Mesenchymal stem cell (in vitro differentiated cells and primary cell): ENCODE results near the gene NFIX.
A peak's percentile ranks its signal among the peaks of the same experiment; 100 is the strongest.

ENCODE experiments used
- DNase-seq: peaks from one replicate; pipeline ENCODE4 v3.0.0-alpha.2; 2013
- H2AFZ ChIP-seq: one replicate; pipeline ENCODE4 v1.6.1; 2013; ENCODE audit warnings: low read depth, mild to moderate bottlenecking, control low read depth, inconsistent platforms, low read length, moderate library complexity
- H2AK5ac ChIP-seq: 2 replicates; pipeline ENCODE4 v1.6.1; 2013; ENCODE audit warnings: low read length, moderate library complexity, mild to moderate bottlenecking, inconsistent platforms; ENCODE audit not compliant: severe bottlenecking
- H2BK120ac ChIP-seq: one replicate; pipeline ENCODE4 v1.6.1; 2013; ENCODE audit warnings: low read depth, mild to moderate bottlenecking, inconsistent platforms, low read length, moderate library complexity
- H2BK12ac ChIP-seq, 2 experiments: one replicate each; pipeline ENCODE4 v1.6.1; 2013; ENCODE audit warnings: inconsistent platforms in 2 of 2, low read length in 2 of 2, mild to moderate bottlenecking in 2 of 2, moderate library complexity in 2 of 2, control low read depth in 1 of 2
- H2BK15ac ChIP-seq: one replicate; pipeline ENCODE4 v1.6.1; 2013; ENCODE audit warnings: mild to moderate bottlenecking, low read depth, inconsistent platforms; ENCODE audit not compliant: poor library complexity, severe bottlenecking
- H2BK5ac ChIP-seq: 2 replicates; pipeline ENCODE4 v1.6.1; 2013; ENCODE audit warnings: low read depth, mild to moderate bottlenecking, low read length, control low read depth, inconsistent platforms; ENCODE audit not compliant: poor library complexity, severe bottlenecking
- H3K14ac ChIP-seq, 2 experiments: one replicate each; pipeline ENCODE4 v1.6.1; 2013; ENCODE audit warnings: inconsistent platforms in 2 of 2, low read length in 2 of 2, control low read depth in 1 of 2, mild to moderate bottlenecking in 1 of 2, moderate library complexity in 1 of 2
- H3K18ac ChIP-seq, 2 experiments: one replicate each; pipeline ENCODE4 v1.6.1; 2013; ENCODE audit warnings: inconsistent platforms in 2 of 2, low read length in 2 of 2, control low read depth in 1 of 2, low read depth in 1 of 2, mild to moderate bottlenecking in 1 of 2
- H3K23ac ChIP-seq, 2 experiments: one replicate each; pipeline ENCODE4 v1.6.1; 2013; ENCODE audit warnings: inconsistent platforms in 2 of 2, low read length in 2 of 2, mild to moderate bottlenecking in 2 of 2, moderate library complexity in 2 of 2, control low read depth in 1 of 2
- H3K27ac ChIP-seq: 2 replicates; pipeline ENCODE4 v1.5.1; 2013; ENCODE audit warnings: mild to moderate bottlenecking, moderate library complexity, low read length, control low read depth, inconsistent platforms; ENCODE audit not compliant: poor library complexity, severe bottlenecking
- H3K27me3 ChIP-seq, 2 experiments: 2 replicates each; pipeline versions ENCODE4 v1.6.1 to v1.7.0; 2013; ENCODE audit warnings: low read length in 2 of 2, mild to moderate bottlenecking in 2 of 2, moderate library complexity in 2 of 2, control low read depth in 1 of 2, inconsistent platforms in 1 of 2; ENCODE audit not compliant: control insufficient read depth in 1 of 2, insufficient read depth in 1 of 2
- H3K36me3 ChIP-seq, 2 experiments: 2 replicates each; pipeline versions ENCODE4 v1.6.1 to v1.7.0; 2013; ENCODE audit warnings: low read length in 2 of 2, control low read depth in 1 of 2, inconsistent platforms in 1 of 2, low read depth in 1 of 2, mild to moderate bottlenecking in 1 of 2; ENCODE audit not compliant: insufficient read depth in 2 of 2, control insufficient read depth in 1 of 2
- H3K4ac ChIP-seq, 2 experiments: one replicate each; pipeline ENCODE4 v1.6.1; 2013; ENCODE audit warnings: inconsistent platforms in 2 of 2, low read length in 2 of 2, mild to moderate bottlenecking in 2 of 2, moderate library complexity in 2 of 2, control low read depth in 1 of 2, low read depth in 1 of 2
- H3K4me1 ChIP-seq: 2 replicates; pipeline ENCODE4 v1.6.1; 2013; ENCODE audit warnings: low read depth, low read length, control low read depth; ENCODE audit not compliant: control insufficient read depth, insufficient read depth
- H3K4me2 ChIP-seq: 2 replicates; pipeline ENCODE4 v1.6.1; 2013; ENCODE audit warnings: low read length, mild to moderate bottlenecking, inconsistent platforms; ENCODE audit not compliant: poor library complexity, severe bottlenecking
- H3K4me3 ChIP-seq, 2 experiments: 2 replicates each; pipeline versions ENCODE4 v1.5.1 to v1.7.0; 2013; ENCODE audit warnings: low read length in 2 of 2, mild to moderate bottlenecking in 2 of 2, control low read depth in 1 of 2, low read depth in 1 of 2; ENCODE audit not compliant: insufficient read depth in 1 of 2
- H3K79me1 ChIP-seq: replicated peaks from 2 replicates; pipeline ENCODE4 v1.6.1; 2013; ENCODE audit warnings: mild to moderate bottlenecking, control low read depth, low read length, inconsistent platforms; ENCODE audit not compliant: poor library complexity, severe bottlenecking
- H3K9ac ChIP-seq: 2 replicates; pipeline ENCODE4 v1.7.0; 2013; ENCODE audit warnings: mild to moderate bottlenecking, low read length, moderate library complexity
- H3K9me3 ChIP-seq: 2 replicates; pipeline ENCODE4 v1.7.0; 2013; ENCODE audit warnings: mild to moderate bottlenecking, low read length; ENCODE audit not compliant: control insufficient read depth
- H4K8ac ChIP-seq: one replicate; pipeline ENCODE4 v1.6.1; 2013; ENCODE audit warnings: inconsistent platforms, mild to moderate bottlenecking, low read length, moderate library complexity
- H4K91ac ChIP-seq: one replicate; pipeline ENCODE4 v1.6.1; 2013; ENCODE audit warnings: mild to moderate bottlenecking, low read length, inconsistent platforms
- WGBS: methylation state at CpG from one replicate; pipeline ENCODE4 v1.1.7; 2013; ENCODE audit warnings: mixed read lengths; 5-methylcytosine and 5-hydroxymethylcytosine counted together

NFIX gene

DNA sequence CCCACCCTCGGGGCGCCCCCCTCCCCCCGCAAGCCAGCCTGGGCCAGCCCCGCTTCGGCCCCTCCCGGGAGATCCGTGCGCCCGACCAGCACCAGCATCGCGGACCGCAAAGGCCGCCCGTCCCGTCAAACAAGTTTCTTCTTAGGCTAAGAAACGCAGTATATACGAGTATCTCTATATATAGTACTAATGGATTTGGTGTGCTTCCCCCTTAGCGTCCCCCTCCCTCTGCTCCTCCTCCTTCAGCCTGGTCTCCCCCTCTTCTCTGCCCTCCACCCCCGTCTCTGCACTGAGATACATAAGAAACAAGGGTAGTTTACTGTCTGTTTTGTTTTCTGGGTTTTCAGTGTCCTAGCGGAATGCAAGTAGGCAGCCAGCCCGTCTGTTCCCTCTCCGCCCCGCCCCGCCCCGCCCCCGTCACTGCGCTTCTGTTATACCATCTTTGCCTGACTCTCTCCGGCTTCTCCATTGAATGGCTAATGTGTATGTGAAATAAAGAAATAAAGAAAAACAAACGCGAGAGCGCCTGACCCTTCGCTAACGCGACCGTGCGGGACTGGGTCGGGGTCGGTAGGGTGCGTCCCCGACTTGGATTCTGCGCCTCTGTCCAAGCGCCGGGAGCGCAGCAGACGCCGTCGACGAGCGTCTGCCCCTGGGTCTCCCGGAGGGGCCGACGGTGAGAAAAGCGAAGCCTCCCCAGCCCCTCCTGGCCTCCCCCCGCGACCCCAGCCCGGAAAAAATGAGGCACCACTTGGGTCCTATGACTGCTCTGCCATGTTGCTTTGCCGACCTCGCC is 103.2 kb downstream of the NFIX start:
- peaks cover 46% of the 10 kb centered on the region for H3K4me1 ChIP-seq
- no peak overlapping the region for H3K18ac ChIP-seq
- no peak overlapping the region for H3K4me2 ChIP-seq
- H3K14ac ChIP-seq, result no peak overlapping the region
- no peak overlapping the region for H4K91ac ChIP-seq
- no peak overlapping the region for H2BK5ac ChIP-seq
- H2AFZ ChIP-seq, result no peak overlapping the region
- H3K4ac ChIP-seq, result no peak overlapping the region
- H3K27me3 ChIP-seq, result peaks cover 0 to 55% of the 10 kb centered on the region in 2 experiments
- no peak overlapping the region for H3K23ac ChIP-seq
- no peak overlapping the region for H4K8ac ChIP-seq
- peaks cover 5 to 21% of the 10 kb centered on the region in 2 experiments for H3K36me3 ChIP-seq
- 7% methylated on average over 27 of the region's 58 CpGs for WGBS
- no peaks in the 10 kb centered on the region for H3K9me3 ChIP-seq
- H2BK120ac ChIP-seq, result no peak overlapping the region
- H2AK5ac ChIP-seq, result no peak overlapping the region
- DNase-seq, result peak; percentile 55
- H2BK12ac ChIP-seq, result no peak overlapping the region
- H3K4me3 ChIP-seq, result no peak overlapping the region
- peaks cover 2% of the 10 kb centered on the region for H3K79me1 ChIP-seq
- no peak overlapping the region for H3K27ac ChIP-seq
- H3K9ac ChIP-seq, result peak overlapping the region; percentile 54
- no peak overlapping the region for H2BK15ac ChIP-seq

DNA sequence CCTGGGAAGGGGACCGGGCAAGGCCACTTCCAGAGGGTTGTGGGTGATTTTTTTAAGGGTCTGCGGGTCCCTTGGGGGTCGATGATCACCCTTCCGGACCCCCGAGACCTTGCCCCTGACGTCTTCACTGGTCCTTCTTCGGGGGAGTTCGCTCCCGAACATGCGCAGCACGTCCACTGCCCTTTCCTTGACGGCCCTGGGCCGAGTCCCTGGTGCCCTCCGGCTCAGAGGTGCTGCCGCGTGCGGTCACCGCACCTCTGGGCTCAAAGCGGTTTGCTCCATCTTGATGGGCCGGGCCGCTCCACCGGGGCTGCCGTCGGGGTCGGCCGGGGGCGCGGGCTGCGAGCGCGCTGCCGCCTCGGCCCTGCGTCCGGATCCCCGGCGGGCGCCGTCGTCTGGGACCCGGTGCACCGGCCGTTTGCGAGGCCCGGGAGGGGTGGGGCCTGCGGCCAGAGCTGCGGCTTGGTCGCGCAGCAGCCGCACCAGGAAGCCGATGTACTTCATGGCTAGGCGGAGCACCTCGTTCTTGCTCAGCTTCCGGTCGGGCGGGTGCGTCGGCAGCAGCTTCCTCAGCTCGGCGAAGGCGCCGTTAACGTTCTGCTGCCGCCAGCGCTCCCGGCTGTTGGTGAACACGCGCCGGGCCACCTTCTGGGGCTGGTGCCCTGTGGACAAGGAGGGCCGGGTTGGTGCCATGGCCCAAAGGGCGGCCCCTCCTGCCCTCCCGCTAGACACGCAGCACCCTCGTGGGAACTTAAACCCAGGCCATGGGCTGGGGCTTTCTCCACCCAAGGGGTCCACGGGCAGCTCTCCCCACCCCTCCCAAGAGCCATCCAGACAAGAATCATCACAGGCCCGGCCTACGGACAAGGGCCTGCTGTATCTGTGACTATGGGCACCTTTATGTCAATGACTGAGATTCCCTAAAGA is 104.1 kb downstream of the NFIX start:
- no peak overlapping the region for H3K14ac ChIP-seq
- no peak overlapping the region for H4K91ac ChIP-seq
- H3K4ac ChIP-seq, result peak overlapping the region in 1 of 2 experiments; percentile 54
- H3K27ac ChIP-seq, result no peak overlapping the region
- H3K9me3 ChIP-seq, result no peaks in the 10 kb centered on the region
- 22% methylated on average over 74 of the region's 77 CpGs for WGBS
- no peak overlapping the region for H3K23ac ChIP-seq
- peaks cover 2% of the 10 kb centered on the region for H3K79me1 ChIP-seq
- no peak overlapping the region for H2AK5ac ChIP-seq
- H3K27me3 ChIP-seq, result peaks cover 0 to 52% of the 10 kb centered on the region in 2 experiments
- H2BK12ac ChIP-seq, result no peak overlapping the region
- no peak overlapping the region for H3K4me3 ChIP-seq
- peak overlapping the region; percentile 24 for H3K4me2 ChIP-seq
- peaks cover 40% of the 10 kb centered on the region for H3K4me1 ChIP-seq
- H2BK5ac ChIP-seq, result no peak overlapping the region
- H3K9ac ChIP-seq, result no peak overlapping the region
- DNase-seq, result no peak
- peak overlapping the region; percentile 29 for H4K8ac ChIP-seq
- peak overlapping the region in 1 of 2 experiments; percentile 61 for H3K18ac ChIP-seq
- H2BK120ac ChIP-seq, result no peak overlapping the region
- peak overlapping the region; percentile 1 for H2AFZ ChIP-seq
- peak overlapping the region; percentile 60 for H2BK15ac ChIP-seq
- peaks cover 9 to 17% of the 10 kb centered on the region in 2 experiments for H3K36me3 ChIP-seq

DNA sequence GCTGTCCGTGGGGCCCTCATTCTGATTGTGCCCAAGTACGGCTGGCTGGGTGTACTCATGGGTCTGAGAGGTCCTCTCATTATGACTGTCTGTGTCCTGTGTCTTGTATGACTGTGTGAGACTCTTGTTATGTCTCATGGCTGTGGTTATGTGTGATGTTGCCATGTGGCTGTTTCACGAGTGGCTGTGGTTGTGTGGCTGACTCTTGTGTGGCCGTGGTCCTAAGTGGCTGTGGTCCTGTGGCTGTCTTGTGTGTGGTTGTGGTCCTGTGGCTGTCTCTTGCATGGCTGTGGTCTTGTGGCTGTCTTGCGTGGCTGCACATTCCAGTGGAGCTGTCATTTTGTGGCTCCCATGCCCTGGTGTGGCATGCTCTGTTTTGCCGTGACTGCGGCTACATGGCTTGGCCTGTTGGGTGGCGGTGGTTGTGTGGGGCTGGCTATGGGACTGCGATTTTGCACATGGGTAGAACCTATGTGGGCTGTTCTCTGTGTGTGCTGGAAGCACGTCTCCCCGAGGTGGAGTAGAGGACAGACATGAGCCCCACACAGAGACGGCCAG is 104.8 kb downstream of the NFIX start:
- peak overlapping the region in 1 of 2 experiments; percentile 42 for H3K23ac ChIP-seq
- H2BK120ac ChIP-seq, result no peak overlapping the region
- H3K9ac ChIP-seq, result no peak overlapping the region
- DNase-seq, result no peak
- no peak overlapping the region for H3K4ac ChIP-seq
- no peak overlapping the region for H3K27ac ChIP-seq
- H2BK15ac ChIP-seq, result no peak overlapping the region
- WGBS, result 92% methylated on average over 12 of the region's 12 CpGs
- no peaks in the 10 kb centered on the region for H3K9me3 ChIP-seq
- no peak overlapping the region for H4K8ac ChIP-seq
- no peak overlapping the region for H3K14ac ChIP-seq
- no peak overlapping the region for H2BK5ac ChIP-seq
- peaks cover 0 to 44% of the 10 kb centered on the region in 2 experiments for H3K27me3 ChIP-seq
- no peak overlapping the region for H2BK12ac ChIP-seq
- H3K4me3 ChIP-seq, result no peak overlapping the region
- peaks cover 2% of the 10 kb centered on the region for H3K79me1 ChIP-seq
- no peak overlapping the region for H3K4me2 ChIP-seq
- no peak overlapping the region for H2AFZ ChIP-seq
- H3K36me3 ChIP-seq, result peaks cover 10 to 17% of the 10 kb centered on the region in 2 experiments
- no peak overlapping the region for H4K91ac ChIP-seq
- H2AK5ac ChIP-seq, result no peak overlapping the region
- H3K18ac ChIP-seq, result no peak overlapping the region
- H3K4me1 ChIP-seq, result peaks cover 38% of the 10 kb centered on the region
